IPS DF 19.7 (cell line): ENCODE data around the gene SHB.
"Not testable (repeated sequence)": the region's sequence is repeated elsewhere in the genome, so short reads cannot be mapped to it uniquely, and the experiment has no call there.

Source experiments
- DNase-seq: peaks from one replicate; pipeline ENCODE4 v3.0.0-alpha.2; 2013; ENCODE audit warnings: low read depth, low spot score

The SHB gene

GRCh38 chr9:38063363-38063707 lies 5.7 kb downstream of the SHB start:
- no peak for DNase-seq

GRCh38 chr9:38062498-38063362 lies 6.3 kb downstream of the SHB start:
- DNase-seq = no peak

GRCh38 chr9:38062106-38062497 lies 6.9 kb downstream of the SHB start:
- no peak for DNase-seq

GRCh38 chr9:38061326-38061977 lies 7.6 kb downstream of the SHB start:
- DNase-seq = no peak

- no peak for DNase-seq
Measured at GRCh38 chr9:38060681-38061080, 8.3 kb downstream of the SHB start.

GRCh38 chr9:38059233-38059936 lies 9.6 kb downstream of the SHB start:
- DNase-seq = no peak

GRCh38 chr9:38058452-38059232 lies 10.4 kb downstream of the SHB start:
- no peak for DNase-seq

- DNase-seq = no peak
Measured at GRCh38 chr9:38057416-38058195, 11.4 kb downstream of the SHB start.

- no peak for DNase-seq
Measured at GRCh38 chr9:38054653-38055052, 14.4 kb downstream of the SHB start.

GRCh38 chr9:38053697-38054461 lies 15.1 kb downstream of the SHB start:
- DNase-seq = no peak

- DNase-seq = no peak
Measured at GRCh38 chr9:38051780-38052546, 17.1 kb downstream of the SHB start.

- DNase-seq = no peak
Measured at GRCh38 chr9:38048316-38048969, 20.6 kb downstream of the SHB start.

GRCh38 chr9:38047301-38048251 lies 21.5 kb downstream of the SHB start:
- peak; percentile 95 for DNase-seq

GRCh38 chr9:38046661-38047300 lies 22.2 kb downstream of the SHB start:
- no peak for DNase-seq

- not testable (repeated sequence) for DNase-seq
Measured at GRCh38 chr9:38045939-38046338, 23.1 kb downstream of the SHB start.

GRCh38 chr9:38044706-38045105 lies 24.3 kb downstream of the SHB start:
- no peak for DNase-seq

GRCh38 chr9:38043931-38044623 lies 24.9 kb downstream of the SHB start:
- no peak for DNase-seq
